Measurements from ENCODE around the gene DFFB.
"Not testable (repeated sequence)": the region's sequence is repeated elsewhere in the genome, so short reads cannot be mapped to it uniquely, and the experiment has no call there.

The DFFB gene

GRCh38 chr1:3856923-3857790 lies at the start of gene DFFB, which contains the start of gene CEP104:
DFFB (plus strand) TSS chr1:3857476; CDS start chr1:3857604, 128 bp downstream.
CEP104 (minus strand) TSS chr1:3857211; CDS start chr1:3852407, 4,804 bp downstream.
- peak; percentile 96 for DNase-seq (ENCODE audit: low read depth)

GRCh38 chr1:3807769-3808168 lies 49.5 kb upstream of the DFFB start:
- DNase-seq (ENCODE audit: low read depth), result no peak

- no peak for DNase-seq (ENCODE audit: low read depth)
These were observed 47.6 kb upstream of the DFFB start for GRCh38 chr1:3809680-3810079.

- DNase-seq (ENCODE audit: low read depth), result not testable (repeated sequence)
These were observed 47.0 kb upstream of the DFFB start for GRCh38 chr1:3810149-3810761.

- no peak for DNase-seq (ENCODE audit: low read depth)
These were observed 45.7 kb upstream of the DFFB start for GRCh38 chr1:3811595-3811911.

GRCh38 chr1:3814065-3814464 lies 43.2 kb upstream of the DFFB start:
- no peak for DNase-seq (ENCODE audit: low read depth)

GRCh38 chr1:3814771-3815561 lies 42.3 kb upstream of the DFFB start:
- no peak for DNase-seq (ENCODE audit: low read depth)

GRCh38 chr1:3816331-3817137 lies 40.7 kb upstream of the DFFB start:
- no peak for DNase-seq (ENCODE audit: low read depth)

- no peak for DNase-seq (ENCODE audit: low read depth)
These were observed 40.0 kb upstream of the DFFB start for GRCh38 chr1:3817138-3817740.

- DNase-seq (ENCODE audit: low read depth), result no peak
These were observed 39.3 kb upstream of the DFFB start for GRCh38 chr1:3817821-3818597.

GRCh38 chr1:3819771-3820200 lies 37.5 kb upstream of the DFFB start:
- no peak for DNase-seq (ENCODE audit: low read depth)

GRCh38 chr1:3820316-3820715 lies 37.0 kb upstream of the DFFB start:
- no peak for DNase-seq (ENCODE audit: low read depth)

- no peak for DNase-seq (ENCODE audit: low read depth)
These were observed 36.3 kb upstream of the DFFB start for GRCh38 chr1:3821004-3821403.

- DNase-seq (ENCODE audit: low read depth), result no peak
These were observed 35.8 kb upstream of the DFFB start for GRCh38 chr1:3821447-3821846.

- DNase-seq (ENCODE audit: low read depth), result no peak
These were observed 35.4 kb upstream of the DFFB start for GRCh38 chr1:3821908-3822307.

GRCh38 chr1:3822421-3822820 lies 34.9 kb upstream of the DFFB start:
- DNase-seq (ENCODE audit: low read depth), result no peak

GRCh38 chr1:3824650-3825049 lies 32.6 kb upstream of the DFFB start:
- DNase-seq (ENCODE audit: low read depth), result no peak

GRCh38 chr1:3825356-3825755 lies 31.9 kb upstream of the DFFB start:
- no peak for DNase-seq (ENCODE audit: low read depth)

GRCh38 chr1:3827813-3828307 lies 29.4 kb upstream of the DFFB start:
- no peak for DNase-seq (ENCODE audit: low read depth)

GRCh38 chr1:3828391-3828790 lies 28.9 kb upstream of the DFFB start:
- no peak for DNase-seq (ENCODE audit: low read depth)
